Measurements from ENCODE around the gene CD1E.

CD1E gene

DNA sequence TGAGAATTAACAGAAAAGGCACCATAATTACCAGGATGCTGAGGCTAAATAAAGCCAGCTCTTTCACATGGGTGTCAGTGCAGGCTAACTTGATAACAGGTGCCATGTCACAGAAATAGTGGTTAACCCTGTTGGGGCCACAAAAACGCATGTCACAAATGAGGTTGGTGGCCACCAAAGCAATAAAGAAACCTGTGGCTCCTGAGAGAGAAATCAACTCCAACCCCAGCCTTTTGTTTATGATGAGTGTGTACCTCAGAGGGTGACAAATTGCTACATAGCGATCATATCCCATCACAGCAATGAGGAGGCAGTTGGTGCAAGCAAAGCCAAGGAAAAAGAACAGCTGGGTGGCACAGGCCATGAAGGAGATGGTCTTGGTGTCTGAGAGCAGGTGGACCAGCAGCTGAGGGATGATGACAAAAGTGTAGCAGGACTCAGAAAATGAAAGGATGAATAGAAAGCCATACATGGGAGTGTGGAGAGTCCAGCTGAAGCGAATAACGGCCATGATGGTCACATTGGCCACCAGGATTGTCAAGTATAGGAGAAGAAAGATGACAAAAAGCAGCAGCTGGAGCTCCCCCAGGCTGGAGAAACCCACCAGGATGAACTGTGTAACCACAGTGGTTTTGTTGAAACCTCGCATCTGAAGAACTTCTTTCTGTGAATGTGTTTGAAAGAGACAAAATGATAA is 45.3 kb downstream of the CD1E start, which contains the start of gene OR10T2:
Gene OR10T2, minus strand, starts transcription at position 649 of the 697 bp plus-strand sequence. Its CDS starts 0 bp downstream, at position 649.
- Histone ChIP-seq H3K27ac (ENCODE audit: insufficient read depth, low read depth, low read length, poor library complexity, severe bottlenecking) (no peak within 1 kb of the TSS), H3K9me3 (ENCODE audit: control insufficient read depth, low read length) (no peaks in the 10 kb centered on the region), H3K27me3 (ENCODE audit: control insufficient read depth, insufficient read depth, low read length, poor library complexity, severe bottlenecking) (no peaks in the 10 kb centered on the region), H3K4me1 (ENCODE audit: control insufficient read depth, insufficient read depth, low read length) (no peaks in the 10 kb centered on the region), H3K4me3 (ENCODE audit: insufficient read depth, low read depth, low read length) (no peak within 1 kb of the TSS), H3K36me3 (ENCODE audit: control insufficient read depth, insufficient read depth, low read length) (no peaks in the 10 kb centered on the region)
- 92 to 95% methylated on average over 5 of the region's 5 CpGs for WGBS, 2 experiments

DNA sequence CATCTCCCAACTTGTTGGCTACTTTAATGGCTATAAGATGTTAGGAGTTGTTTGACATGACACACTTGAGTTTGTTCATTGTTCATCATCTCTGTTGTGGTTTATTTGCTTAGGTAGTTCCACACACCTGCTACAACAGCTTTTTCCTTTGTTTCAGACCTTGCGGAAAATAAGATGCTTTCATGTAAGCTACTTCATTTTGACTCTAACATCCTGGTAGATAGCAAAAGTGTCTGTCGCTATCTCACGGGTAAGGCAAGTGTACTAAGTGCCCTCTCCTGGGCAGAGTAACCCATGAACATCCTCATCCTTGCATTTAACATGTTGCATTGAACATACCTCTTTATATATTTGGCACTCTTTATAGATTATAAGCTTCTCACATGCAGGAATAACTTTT is 47.2 kb downstream of the CD1E start:
- no peaks in the 10 kb centered on the region for H3K9me3 ChIP-seq (ENCODE audit: control insufficient read depth, low read length)
- H3K27ac ChIP-seq (ENCODE audit: insufficient read depth, low read depth, low read length, poor library complexity, severe bottlenecking): no peak overlapping the region
- no peaks in the 10 kb centered on the region for H3K36me3 ChIP-seq (ENCODE audit: control insufficient read depth, insufficient read depth, low read length)
- H3K4me3 ChIP-seq (ENCODE audit: insufficient read depth, low read depth, low read length): no peak overlapping the region
- 93 to 94% methylated on average over 3 of the region's 3 CpGs for WGBS, 2 experiments
- no peaks in the 10 kb centered on the region for H3K27me3 ChIP-seq (ENCODE audit: control insufficient read depth, insufficient read depth, low read length, poor library complexity, severe bottlenecking)
- no peaks in the 10 kb centered on the region for H3K4me1 ChIP-seq (ENCODE audit: control insufficient read depth, insufficient read depth, low read length)

DNA sequence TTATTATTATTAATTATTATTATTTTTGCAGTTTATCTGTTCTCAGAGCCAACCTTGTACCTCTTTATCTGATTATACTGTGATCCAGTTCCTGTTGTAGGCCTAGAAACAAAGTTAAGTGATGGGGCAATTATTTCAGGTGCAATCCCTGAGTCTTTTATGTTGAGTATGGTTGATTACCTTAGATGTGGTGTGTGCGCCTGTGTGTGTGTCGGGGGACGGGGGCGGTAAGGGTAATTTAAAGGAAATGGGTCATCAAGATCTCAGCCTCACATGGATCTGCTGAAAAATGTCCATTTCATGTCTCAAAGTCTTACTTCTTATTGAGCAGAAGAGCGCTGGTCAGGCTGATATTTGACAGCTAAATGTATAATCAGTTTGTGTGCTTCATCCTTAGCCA is 53.4 kb downstream of the CD1E start:
- Histone ChIP-seq H3K4me3 (ENCODE audit: insufficient read depth, low read depth, low read length) (no peak overlapping the region), H3K27ac (ENCODE audit: insufficient read depth, low read depth, low read length, poor library complexity, severe bottlenecking) (no peak overlapping the region), H3K27me3 (ENCODE audit: control insufficient read depth, insufficient read depth, low read length, poor library complexity, severe bottlenecking) (no peaks in the 10 kb centered on the region), H3K4me1 (ENCODE audit: control insufficient read depth, insufficient read depth, low read length) (no peaks in the 10 kb centered on the region), H3K36me3 (ENCODE audit: control insufficient read depth, insufficient read depth, low read length) (no peaks in the 10 kb centered on the region), H3K9me3 (ENCODE audit: control insufficient read depth, low read length) (no peaks in the 10 kb centered on the region)
- 94 to 96% methylated on average over 5 of the region's 5 CpGs for WGBS, 2 experiments

Data from ectodermal cell (in vitro differentiated cells).